OCI-LY3 (cell line): ENCODE results near the gene UBE2G2.

ENCODE experiments used
- H2AFZ ChIP-seq: fragments of 200-600, 300-600 bp; shearing (Covaris generic); 2 replicates; pipeline ENCODE4 v1.6.0; 2014; ENCODE audit warnings: antibody characterized with exemption, low read depth, low read length
- H3K27ac ChIP-seq: fragments of 200-600, 300-600 bp; sonication (generic); 2 replicates; pipeline ENCODE4 v1.5.1; 2014; ENCODE audit warnings: mild to moderate bottlenecking, low read length, moderate library complexity, mixed read lengths
- H3K27me3 ChIP-seq: fragments of 200-600, 300-600 bp; sonication (generic); 2 replicates; pipeline ENCODE4 v1.6.1; 2014; ENCODE audit warnings: low read depth, low read length, mixed read lengths
- H3K36me3 ChIP-seq: fragments of 200-600, 300-600 bp; sonication (generic); replicated peaks from 2 replicates; pipeline ENCODE3; 2014; ENCODE audit warnings: low read depth, low read length, mixed read lengths
- H3K4me1 ChIP-seq: fragments of 300-600, 200-600 bp; sonication (generic); 2 replicates; pipeline ENCODE4 v1.6.1; 2014; ENCODE audit warnings: low read length, mixed read lengths
- H3K4me2 ChIP-seq: fragments of 200-600, 300-600 bp; sonication (generic); 2 replicates; pipeline ENCODE4 v1.6.1; 2014; ENCODE audit warnings: low read length, mixed read lengths
- H3K4me3 ChIP-seq: fragments of 300-600, 200-600 bp; sonication (generic); 2 replicates; pipeline ENCODE4 v1.5.1; 2014; ENCODE audit warnings: antibody characterized with exemption, mild to moderate bottlenecking, low read length, moderate library complexity
- H3K79me2 ChIP-seq: fragments of 300-600, 200-600 bp; shearing (Covaris generic); 2 replicates; pipeline ENCODE4 v1.6.1; 2014; ENCODE audit warnings: mild to moderate bottlenecking, low read length, mixed read lengths
- H3K9ac ChIP-seq: fragments of 300-600, 200-600 bp; shearing (Covaris generic); 2 replicates; pipeline ENCODE4 v1.6.0; 2014; ENCODE audit warnings: mild to moderate bottlenecking, low read length, moderate library complexity
- H3K9me3 ChIP-seq: fragments of 200-600, 300-600 bp; shearing (Covaris generic); 2 replicates; pipeline ENCODE4 v1.6.1; 2014; ENCODE audit warnings: low read length, mixed read lengths; ENCODE audit not compliant: insufficient read depth
- H4K20me1 ChIP-seq: fragments of 200-600, 300-600 bp; sonication (generic); 2 replicates; pipeline ENCODE4 v1.6.1; 2016; ENCODE audit warnings: low read length, mixed read lengths; ENCODE audit not compliant: insufficient read depth
- CTCF ChIP-seq: fragments of 200-600, 300-600 bp; sonication (generic); IDR thresholded peaks from 2 replicates; pipeline ENCODE4 v1.5.1; 2014; ENCODE audit warnings: antibody characterized with exemption, low read length, low read depth
- EZH2phosphoT487 ChIP-seq: fragments of 200-600 bp; shearing (Covaris generic); IDR thresholded peaks from 2 replicates; pipeline ENCODE4 v1.6.1; 2018; ENCODE audit warnings: antibody characterized with exemption, mixed run types, low read depth

Gene UBE2G2

GRCh38 chr21:44760376-44760775, 41.2 kb downstream of the UBE2G2 start:
- Histone ChIP-seq H3K4me2 (no peak overlapping the region), H3K79me2 (no peaks in the 10 kb centered on the region), H3K9ac (no peak overlapping the region), H3K27me3 (no peaks in the 10 kb centered on the region), H3K4me3 (no peak overlapping the region), H3K4me1 (no peaks in the 10 kb centered on the region), H4K20me1 (no peaks in the 10 kb centered on the region), H2AFZ (no peak overlapping the region), H3K9me3 (no peaks in the 10 kb centered on the region), H3K36me3 (no peaks in the 10 kb centered on the region), H3K27ac (no peak overlapping the region)
- TF ChIP-seq EZH2phosphoT487 (no peak), CTCF (no peak)

- Histone ChIP-seq H3K4me1 (no peaks in the 10 kb centered on the region), H3K79me2 (no peaks in the 10 kb centered on the region), H3K9ac (no peak overlapping the region), H3K9me3 (no peaks in the 10 kb centered on the region), H3K4me3 (no peak overlapping the region), H3K36me3 (no peaks in the 10 kb centered on the region), H3K4me2 (no peak overlapping the region), H3K27me3 (no peaks in the 10 kb centered on the region), H2AFZ (no peak overlapping the region), H3K27ac (no peak overlapping the region), H4K20me1 (no peaks in the 10 kb centered on the region)
- no peak for TF ChIP-seq CTCF
- TF ChIP-seq EZH2phosphoT487, result no peak
Observed at GRCh38 chr21:44759628-44760285, 41.9 kb downstream of the UBE2G2 start.

GRCh38 chr21:44758781-44759627, 42.6 kb downstream of the UBE2G2 start:
- TF ChIP-seq CTCF (no peak), EZH2phosphoT487 (no peak)
- H2AFZ ChIP-seq, result no peak overlapping the region

GRCh38 chr21:44758141-44758561, 43.5 kb downstream of the UBE2G2 start:
- no peaks in the 10 kb centered on the region for H3K79me2 ChIP-seq
- no peak overlapping the region for H3K4me2 ChIP-seq
- TF ChIP-seq CTCF, result no peak
- no peak for TF ChIP-seq EZH2phosphoT487
- H3K9me3 ChIP-seq, result no peaks in the 10 kb centered on the region
- no peak overlapping the region for H3K9ac ChIP-seq
- H4K20me1 ChIP-seq, result no peaks in the 10 kb centered on the region
- no peaks in the 10 kb centered on the region for H3K4me1 ChIP-seq
- H3K27ac ChIP-seq, result no peak overlapping the region
- no peak overlapping the region for H2AFZ ChIP-seq
- no peaks in the 10 kb centered on the region for H3K36me3 ChIP-seq
- H3K4me3 ChIP-seq, result no peak overlapping the region
- H3K27me3 ChIP-seq, result no peaks in the 10 kb centered on the region

More at GRCh38 chr21:44758781-44759627, 42.6 kb downstream of the UBE2G2 start:
- no peak overlapping the region for H3K9ac ChIP-seq
- no peak overlapping the region for H3K4me2 ChIP-seq
- no peaks in the 10 kb centered on the region for H4K20me1 ChIP-seq
- no peaks in the 10 kb centered on the region for H3K79me2 ChIP-seq
- H3K4me1 ChIP-seq, result no peaks in the 10 kb centered on the region
- no peak overlapping the region for H3K4me3 ChIP-seq
- H3K36me3 ChIP-seq, result no peaks in the 10 kb centered on the region
- H3K9me3 ChIP-seq, result no peaks in the 10 kb centered on the region
- H3K27ac ChIP-seq, result no peak overlapping the region
- H3K27me3 ChIP-seq, result no peaks in the 10 kb centered on the region
